Measurements from ENCODE around the gene UST. TPM values are rescaled to one million over a fixed set of nuclear protein-coding genes. Genes with fewer than 3 reads are reported as not detected.

UST gene
- total RNA-seq, 2 donors from 2014 or later = 1.6 to 3.7 TPM

- Mint-ChIP-seq H3K4me1 (ENCODE audit: low read depth) (peaks cover 32% of the 10 kb centered on the region), H3K27ac (no peak overlapping the region), H3K4me3 (peak overlapping the region in 1 of 2 donors; percentile 61), H3K36me3 (ENCODE audit: insufficient read depth in 2 of 2) (no peaks in the 10 kb centered on the region), H3K27me3 (ENCODE audit: low read depth) (no peaks in the 10 kb centered on the region), H3K9me3 (no peaks in the 10 kb centered on the region)
- no peak for DNase-seq
- ATAC-seq (replicated peaks in 1 of 2) = no peak
Measured at GRCh38 chr6:149046164-149046821, 299.5 kb downstream of the UST start.

- H3K4me3 Mint-ChIP-seq = peak overlapping the region in 1 of 2 donors; percentile 61
- H3K27ac Mint-ChIP-seq = peak overlapping the region; percentile 82
- H3K27me3 Mint-ChIP-seq (ENCODE audit: low read depth) = no peaks in the 10 kb centered on the region
- no peaks in the 10 kb centered on the region for H3K9me3 Mint-ChIP-seq
- peaks cover 36% of the 10 kb centered on the region for H3K4me1 Mint-ChIP-seq (ENCODE audit: low read depth)
- no peaks in the 10 kb centered on the region for H3K36me3 Mint-ChIP-seq (ENCODE audit: insufficient read depth in 2 of 2)
- ATAC-seq (replicated peaks in 1 of 2) (no peak), DNase-seq (no peak)
Measured at GRCh38 chr6:149046822-149047246, 300.0 kb downstream of the UST start.

- no peaks in the 10 kb centered on the region for H3K27me3 Mint-ChIP-seq (ENCODE audit: low read depth)
- peaks cover 51% of the 10 kb centered on the region for H3K4me1 Mint-ChIP-seq (ENCODE audit: low read depth)
- no peaks in the 10 kb centered on the region for H3K36me3 Mint-ChIP-seq (ENCODE audit: insufficient read depth in 2 of 2)
- no peaks in the 10 kb centered on the region for H3K9me3 Mint-ChIP-seq
- ATAC-seq (replicated peaks in 1 of 2) = no peak
- peak overlapping the region in 1 of 2 donors; percentile 32 for H3K4me3 Mint-ChIP-seq
- no peak for DNase-seq
- no peak overlapping the region for H3K27ac Mint-ChIP-seq
Measured at GRCh38 chr6:149049230-149049629, 302.4 kb downstream of the UST start.

GRCh38 chr6:149050160-149050559, 303.3 kb downstream of the UST start:
- H3K4me3 Mint-ChIP-seq = peak overlapping the region in 1 of 2 donors; percentile 44
- H3K4me1 Mint-ChIP-seq (ENCODE audit: low read depth) = peaks cover 51% of the 10 kb centered on the region
- H3K36me3 Mint-ChIP-seq (ENCODE audit: insufficient read depth in 2 of 2) = no peaks in the 10 kb centered on the region
- no peak for DNase-seq
- H3K27ac Mint-ChIP-seq = no peak overlapping the region
- ATAC-seq (replicated peaks in 1 of 2) = no peak
- H3K27me3 Mint-ChIP-seq (ENCODE audit: low read depth) = no peaks in the 10 kb centered on the region
- H3K9me3 Mint-ChIP-seq = no peaks in the 10 kb centered on the region

- Mint-ChIP-seq H3K4me1 (ENCODE audit: low read depth) (peaks cover 30% of the 10 kb centered on the region), H3K27ac (peak overlapping the region; percentile 87), H3K4me3 (peak overlapping the region in 1 of 2 donors; percentile 71), H3K27me3 (ENCODE audit: low read depth) (no peaks in the 10 kb centered on the region), H3K36me3 (ENCODE audit: insufficient read depth in 2 of 2) (no peaks in the 10 kb centered on the region), H3K9me3 (no peaks in the 10 kb centered on the region)
- ATAC-seq (replicated peaks in 1 of 2) = peak; percentile 55 to 94
- DNase-seq = no peak
Measured at GRCh38 chr6:149052350-149053106, 305.7 kb downstream of the UST start.

DNA sequence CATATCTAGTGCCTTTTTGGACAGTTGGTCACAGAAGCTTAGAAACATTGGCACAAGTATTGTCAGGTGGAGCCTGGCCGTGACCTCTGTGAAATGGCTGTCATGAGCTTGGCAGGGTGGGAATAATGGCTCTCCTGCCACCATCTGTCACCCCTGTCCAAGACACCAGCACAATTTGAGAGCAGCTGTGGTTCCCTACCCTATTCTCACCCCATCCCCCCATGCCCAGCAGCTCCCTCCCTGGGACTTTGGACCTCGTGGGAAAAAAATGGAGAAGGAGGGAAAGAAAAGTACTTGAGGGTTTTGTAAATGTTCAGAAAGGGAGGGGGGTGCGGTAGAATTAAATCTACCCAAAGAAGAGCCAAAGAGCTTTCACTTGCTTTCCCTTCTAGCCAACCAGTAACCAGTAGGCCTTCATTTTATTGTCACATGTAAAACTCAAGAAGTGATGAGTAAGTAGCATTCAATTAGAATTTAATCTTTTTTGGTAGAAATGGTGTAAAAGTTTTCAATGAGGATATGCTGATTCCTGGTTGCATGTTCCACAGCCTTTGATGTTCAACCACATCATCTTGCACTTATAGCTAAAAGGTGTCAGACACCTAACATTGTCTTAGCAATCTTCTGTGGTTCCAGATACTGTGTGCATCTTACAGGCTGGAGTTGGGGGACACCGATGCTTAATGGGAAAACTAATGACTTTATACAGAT, 307.2 kb downstream of the UST start:
- no peaks in the 10 kb centered on the region for H3K36me3 Mint-ChIP-seq (ENCODE audit: insufficient read depth in 2 of 2)
- peaks cover 24% of the 10 kb centered on the region for H3K4me1 Mint-ChIP-seq (ENCODE audit: low read depth)
- H3K4me3 Mint-ChIP-seq = peak overlapping the region in 1 of 2 donors; percentile 52
- no peaks in the 10 kb centered on the region for H3K27me3 Mint-ChIP-seq (ENCODE audit: low read depth)
- no peak for ATAC-seq (replicated peaks in 1 of 2)
- H3K27ac Mint-ChIP-seq = no peak overlapping the region
- no peak for DNase-seq
- H3K9me3 Mint-ChIP-seq = no peaks in the 10 kb centered on the region

DNA sequence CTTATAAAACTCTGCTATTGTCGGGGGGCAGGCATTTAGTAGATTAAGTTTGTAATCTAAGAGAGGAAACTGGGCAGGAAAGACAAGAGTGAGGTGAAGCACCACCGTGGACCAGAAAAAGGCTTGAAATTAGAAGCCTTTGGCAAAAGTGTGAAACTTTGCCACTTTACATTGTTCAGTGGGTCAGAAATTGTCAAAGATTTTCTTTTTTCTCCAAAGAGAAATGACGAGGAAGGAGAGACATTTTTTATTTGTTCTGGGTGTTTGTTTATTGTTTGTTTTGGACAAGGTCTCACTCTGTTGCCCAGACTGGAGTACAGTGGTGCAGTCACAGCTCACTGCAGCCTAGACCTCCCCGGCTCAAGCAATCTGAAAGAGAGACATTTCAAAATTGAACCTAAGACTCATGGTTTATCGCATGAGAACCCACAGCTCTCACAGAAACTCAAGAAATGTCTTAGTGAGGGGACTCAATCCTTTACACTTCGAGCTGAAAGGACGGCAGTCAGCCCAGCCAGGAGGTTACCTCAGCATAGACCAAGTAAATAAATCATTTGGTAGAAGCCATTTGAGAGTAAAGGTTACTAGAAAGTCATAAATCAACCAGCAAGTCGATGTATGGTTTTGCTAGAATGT, 307.8 kb downstream of the UST start:
- no peaks in the 10 kb centered on the region for H3K36me3 Mint-ChIP-seq (ENCODE audit: insufficient read depth in 2 of 2)
- no peak for ATAC-seq (replicated peaks in 1 of 2)
- no peaks in the 10 kb centered on the region for H3K27me3 Mint-ChIP-seq (ENCODE audit: low read depth)
- peak overlapping the region in 1 of 2 donors; percentile 52 for H3K4me3 Mint-ChIP-seq
- H3K4me1 Mint-ChIP-seq (ENCODE audit: low read depth) = peaks cover 30% of the 10 kb centered on the region
- DNase-seq = no peak
- no peaks in the 10 kb centered on the region for H3K9me3 Mint-ChIP-seq
- no peak overlapping the region for H3K27ac Mint-ChIP-seq

GRCh38 chr6:149055195-149055899, 308.5 kb downstream of the UST start:
- Mint-ChIP-seq H3K27me3 (ENCODE audit: low read depth) (no peaks in the 10 kb centered on the region), H3K4me3 (no peak overlapping the region), H3K27ac (no peak overlapping the region), H3K4me1 (ENCODE audit: low read depth) (peaks cover 36% of the 10 kb centered on the region), H3K36me3 (ENCODE audit: insufficient read depth in 2 of 2) (no peaks in the 10 kb centered on the region), H3K9me3 (no peaks in the 10 kb centered on the region)
- no peak for ATAC-seq (replicated peaks in 1 of 2)
- DNase-seq = no peak

- Mint-ChIP-seq H3K27ac (no peak overlapping the region), H3K4me3 (no peak overlapping the region), H3K9me3 (no peaks in the 10 kb centered on the region), H3K36me3 (ENCODE audit: insufficient read depth in 2 of 2) (no peaks in the 10 kb centered on the region), H3K4me1 (ENCODE audit: low read depth) (peaks cover 44% of the 10 kb centered on the region), H3K27me3 (ENCODE audit: low read depth) (no peaks in the 10 kb centered on the region)
- ATAC-seq (replicated peaks in 1 of 2) (no peak), DNase-seq (no peak)
Measured at GRCh38 chr6:149056777-149057463, 310.1 kb downstream of the UST start.

- no peaks in the 10 kb centered on the region for H3K9me3 Mint-ChIP-seq
- peak overlapping the region; percentile 47 for H3K27ac Mint-ChIP-seq
- H3K36me3 Mint-ChIP-seq (ENCODE audit: insufficient read depth in 2 of 2) = no peaks in the 10 kb centered on the region
- no peak for ATAC-seq (replicated peaks in 1 of 2)
- H3K4me1 Mint-ChIP-seq (ENCODE audit: low read depth) = peaks cover 38% of the 10 kb centered on the region
- no peak overlapping the region for H3K4me3 Mint-ChIP-seq
- DNase-seq = no peak
- no peaks in the 10 kb centered on the region for H3K27me3 Mint-ChIP-seq (ENCODE audit: low read depth)
Measured at GRCh38 chr6:149057464-149057840, 310.6 kb downstream of the UST start.

- ATAC-seq (replicated peaks in 1 of 2) (no peak), DNase-seq (no peak)
- Mint-ChIP-seq H3K36me3 (ENCODE audit: insufficient read depth in 2 of 2) (no peaks in the 10 kb centered on the region), H3K27me3 (ENCODE audit: low read depth) (no peaks in the 10 kb centered on the region), H3K4me1 (ENCODE audit: low read depth) (peaks cover 38% of the 10 kb centered on the region), H3K4me3 (peak overlapping the region; percentile 75 to 86), H3K27ac (peak overlapping the region; percentile 47), H3K9me3 (no peaks in the 10 kb centered on the region)
Measured at GRCh38 chr6:149059557-149059956, 312.7 kb downstream of the UST start.
